ENCODE results near the gene IWS1.

IWS1 gene

DNA sequence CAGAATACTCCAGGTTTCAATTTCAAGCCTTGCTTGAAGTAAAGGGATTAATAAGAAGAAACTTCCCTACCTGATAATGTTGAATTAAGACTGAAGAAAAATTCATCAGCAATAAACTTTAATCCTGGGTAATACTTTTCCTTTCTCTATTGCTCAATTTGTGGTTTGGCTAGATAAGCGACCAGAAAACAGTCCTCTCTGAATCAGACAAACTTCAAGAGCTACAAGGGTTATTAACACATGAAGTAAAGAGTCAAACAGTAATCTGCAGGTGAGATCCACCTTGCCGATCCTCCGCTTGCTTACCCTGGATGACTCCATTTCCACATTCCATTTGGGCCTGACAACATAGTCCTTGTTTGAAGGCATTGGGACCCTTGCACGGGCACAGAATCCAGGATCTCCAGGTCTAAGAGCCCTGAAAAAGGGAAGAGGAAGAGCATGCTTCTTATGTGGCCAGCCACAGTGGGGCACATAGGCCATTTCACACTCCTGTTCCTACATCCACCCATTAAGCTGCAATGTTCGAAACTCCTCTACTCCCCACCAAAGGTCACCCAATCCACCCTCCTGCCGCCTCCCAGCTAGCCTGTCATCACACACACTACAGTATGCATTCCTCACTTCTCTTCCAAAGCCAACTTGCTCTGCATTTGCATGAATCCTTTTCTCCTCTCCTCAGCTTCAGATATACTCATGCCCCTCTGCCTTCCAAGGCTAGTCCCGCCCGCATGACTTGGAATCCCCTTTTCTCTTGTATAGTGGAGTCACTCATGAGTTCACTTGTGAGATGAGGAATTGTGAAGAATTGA lies 39.8 kb downstream of the IWS1 start:
- no peaks in the 10 kb centered on the region for H3K27me3 ChIP-seq (ENCODE audit: control insufficient read depth, insufficient read depth, low read length)
- H3K27ac ChIP-seq (ENCODE audit: low read depth, low read length): no peak overlapping the region
- H3K4me1 ChIP-seq (ENCODE audit: control insufficient read depth, insufficient read depth, low read length): peaks cover 10% of the 10 kb centered on the region
- peaks cover 93% of the 10 kb centered on the region for H3K36me3 ChIP-seq (ENCODE audit: control insufficient read depth, insufficient read depth, low read length)
- no peak overlapping the region for H3K9ac ChIP-seq (ENCODE audit: low read length)
- H3K9me3 ChIP-seq (ENCODE audit: control insufficient read depth, insufficient read depth, low read depth, low read length): no peaks in the 10 kb centered on the region
- H3K4me3 ChIP-seq (ENCODE audit: low read depth, low read length): no peak overlapping the region

DNA sequence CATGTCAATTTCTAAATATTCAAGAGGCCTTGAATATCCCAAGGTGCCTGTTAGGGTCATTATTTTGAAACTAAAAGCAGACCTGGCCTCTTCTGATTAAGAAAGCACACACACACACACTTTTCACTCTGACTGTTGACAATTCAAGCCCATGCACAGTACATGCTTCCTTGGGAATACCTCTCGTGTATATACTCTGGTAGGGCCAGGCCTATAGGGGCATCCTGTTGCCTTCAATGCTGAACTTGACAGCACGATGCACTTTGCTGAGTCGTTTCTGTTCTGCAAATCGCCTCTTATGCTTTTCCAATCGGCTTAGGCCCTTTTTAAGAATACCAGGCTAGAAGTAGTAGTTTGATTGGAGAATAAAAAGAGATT lies 40.6 kb downstream of the IWS1 start:
- H3K27me3 ChIP-seq (ENCODE audit: control insufficient read depth, insufficient read depth, low read length): no peaks in the 10 kb centered on the region
- peaks cover 18% of the 10 kb centered on the region for H3K4me1 ChIP-seq (ENCODE audit: control insufficient read depth, insufficient read depth, low read length)
- H3K27ac ChIP-seq (ENCODE audit: low read depth, low read length): no peak overlapping the region
- H3K4me3 ChIP-seq (ENCODE audit: low read depth, low read length): no peak overlapping the region
- H3K9me3 ChIP-seq (ENCODE audit: control insufficient read depth, insufficient read depth, low read depth, low read length): no peaks in the 10 kb centered on the region
- H3K9ac ChIP-seq (ENCODE audit: low read length): no peak overlapping the region
- H3K36me3 ChIP-seq (ENCODE audit: control insufficient read depth, insufficient read depth, low read length): peaks cover 93% of the 10 kb centered on the region

DNA sequence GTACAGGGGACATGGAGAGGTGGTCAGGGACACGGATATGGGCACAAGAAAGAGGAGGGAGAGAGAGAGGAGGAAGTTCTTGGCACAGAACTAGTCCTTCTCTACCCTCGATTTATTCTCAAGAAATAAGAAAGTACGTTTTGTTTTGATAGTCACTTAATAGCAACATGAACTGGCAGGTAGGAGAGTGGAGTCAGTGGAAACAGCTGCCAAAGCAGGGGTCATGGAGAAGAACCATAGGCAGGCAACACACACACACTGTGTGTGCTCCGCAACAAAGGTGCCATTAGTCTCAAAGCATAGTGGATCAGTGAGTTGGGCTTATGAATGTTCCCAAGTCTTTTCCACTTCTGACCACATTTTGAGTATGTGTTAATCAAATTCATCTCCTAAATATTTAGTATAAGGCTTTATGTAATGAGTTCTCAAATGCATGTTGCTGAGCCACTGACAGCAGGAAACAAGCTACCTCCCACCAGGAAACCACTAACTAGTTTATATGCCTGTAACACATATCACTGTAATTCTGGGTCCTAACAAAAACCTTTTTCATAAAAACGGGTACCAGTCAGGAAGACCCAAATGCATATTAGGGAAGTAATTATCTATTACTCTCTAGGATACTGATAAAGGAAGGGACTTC lies 41.1 kb downstream of the IWS1 start:
- Histone ChIP-seq H3K4me3 (ENCODE audit: low read depth, low read length) (no peak overlapping the region), H3K9ac (ENCODE audit: low read length) (no peak overlapping the region), H3K4me1 (ENCODE audit: control insufficient read depth, insufficient read depth, low read length) (peaks cover 23% of the 10 kb centered on the region), H3K27me3 (ENCODE audit: control insufficient read depth, insufficient read depth, low read length) (no peaks in the 10 kb centered on the region), H3K27ac (ENCODE audit: low read depth, low read length) (no peak overlapping the region), H3K9me3 (ENCODE audit: control insufficient read depth, insufficient read depth, low read depth, low read length) (no peaks in the 10 kb centered on the region), H3K36me3 (ENCODE audit: control insufficient read depth, insufficient read depth, low read length) (peaks cover 90% of the 10 kb centered on the region)

DNA sequence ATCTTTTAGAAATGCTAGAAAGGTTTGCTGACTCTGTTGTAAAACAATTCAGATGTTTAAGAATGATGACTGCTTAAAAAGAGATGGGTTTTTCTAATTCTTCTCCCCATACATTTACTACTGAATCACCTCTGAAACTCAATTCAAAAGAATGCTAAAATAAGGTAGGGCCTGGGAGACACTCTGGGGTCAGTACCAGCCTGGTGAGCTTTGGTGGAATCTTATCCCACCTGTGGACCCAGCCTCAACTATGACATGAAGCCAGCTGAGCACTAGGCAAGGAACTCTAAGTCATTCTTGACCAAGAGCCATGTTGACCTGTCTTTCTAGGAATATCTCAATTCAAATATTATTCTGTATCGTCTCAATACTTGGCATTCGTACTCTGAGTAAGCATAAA lies 44.3 kb downstream of the IWS1 start:
- H3K9ac ChIP-seq (ENCODE audit: low read length): no peak overlapping the region
- no peaks in the 10 kb centered on the region for H3K27me3 ChIP-seq (ENCODE audit: control insufficient read depth, insufficient read depth, low read length)
- peaks cover 60% of the 10 kb centered on the region for H3K36me3 ChIP-seq (ENCODE audit: control insufficient read depth, insufficient read depth, low read length)
- H3K4me1 ChIP-seq (ENCODE audit: control insufficient read depth, insufficient read depth, low read length): peaks cover 32% of the 10 kb centered on the region
- no peaks in the 10 kb centered on the region for H3K9me3 ChIP-seq (ENCODE audit: control insufficient read depth, insufficient read depth, low read depth, low read length)
- H3K4me3 ChIP-seq (ENCODE audit: low read depth, low read length): no peak overlapping the region
- no peak overlapping the region for H3K27ac ChIP-seq (ENCODE audit: low read depth, low read length)

DNA sequence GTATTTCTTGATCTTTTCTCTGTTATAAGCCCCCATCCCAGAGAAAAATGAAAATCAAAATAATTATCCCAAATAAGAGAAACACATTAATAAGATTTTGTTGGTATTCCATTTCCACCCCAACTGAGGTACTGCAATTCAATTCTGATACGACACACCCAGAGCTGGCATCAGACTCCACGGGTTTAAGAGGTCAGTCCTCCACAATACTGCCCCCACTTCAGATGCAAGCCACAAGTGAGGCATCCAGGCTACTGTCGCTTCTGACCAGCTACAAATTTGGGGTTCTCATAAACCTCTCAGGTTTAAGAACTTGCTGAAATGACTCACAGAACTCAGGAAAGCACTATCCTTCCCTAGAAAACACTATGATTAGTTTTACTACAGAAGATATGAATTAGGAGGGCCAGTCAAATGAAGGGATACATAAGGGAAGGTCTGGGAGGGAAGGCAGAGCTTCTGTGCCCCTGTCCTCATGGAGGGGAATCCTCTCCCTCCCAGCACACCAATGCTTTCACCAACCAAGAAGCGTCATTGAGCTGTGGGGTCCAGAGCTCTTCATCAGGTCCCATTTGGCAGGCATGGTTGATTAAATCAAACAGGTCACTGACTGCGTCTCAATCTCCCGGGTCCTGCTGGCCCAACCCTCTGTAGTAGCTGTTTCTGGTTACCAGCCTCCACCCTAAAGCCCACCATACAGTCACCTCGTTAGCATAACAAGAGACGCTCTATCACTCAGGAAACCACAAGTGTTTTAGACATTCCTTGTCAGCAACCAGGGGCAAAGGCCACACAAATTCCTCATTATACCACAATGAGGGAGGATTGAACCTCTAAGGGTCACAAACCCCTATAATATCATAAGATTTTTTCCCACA lies 46.2 kb downstream of the IWS1 start:
- H3K4me3 ChIP-seq (ENCODE audit: low read depth, low read length): peak overlapping the region; percentile 32
- peak overlapping the region; percentile 62 for H3K9ac ChIP-seq (ENCODE audit: low read length)
- H3K4me1 ChIP-seq (ENCODE audit: control insufficient read depth, insufficient read depth, low read length): peaks cover 32% of the 10 kb centered on the region
- no peaks in the 10 kb centered on the region; the same call in 1 of the 2 replicates for H3K9me3 ChIP-seq (ENCODE audit: control insufficient read depth, insufficient read depth, low read depth, low read length)
- H3K27ac ChIP-seq (ENCODE audit: low read depth, low read length): peak overlapping the region; percentile 81
- H3K27me3 ChIP-seq (ENCODE audit: control insufficient read depth, insufficient read depth, low read length): no peaks in the 10 kb centered on the region
- peaks cover 41% of the 10 kb centered on the region for H3K36me3 ChIP-seq (ENCODE audit: control insufficient read depth, insufficient read depth, low read length)

DNA sequence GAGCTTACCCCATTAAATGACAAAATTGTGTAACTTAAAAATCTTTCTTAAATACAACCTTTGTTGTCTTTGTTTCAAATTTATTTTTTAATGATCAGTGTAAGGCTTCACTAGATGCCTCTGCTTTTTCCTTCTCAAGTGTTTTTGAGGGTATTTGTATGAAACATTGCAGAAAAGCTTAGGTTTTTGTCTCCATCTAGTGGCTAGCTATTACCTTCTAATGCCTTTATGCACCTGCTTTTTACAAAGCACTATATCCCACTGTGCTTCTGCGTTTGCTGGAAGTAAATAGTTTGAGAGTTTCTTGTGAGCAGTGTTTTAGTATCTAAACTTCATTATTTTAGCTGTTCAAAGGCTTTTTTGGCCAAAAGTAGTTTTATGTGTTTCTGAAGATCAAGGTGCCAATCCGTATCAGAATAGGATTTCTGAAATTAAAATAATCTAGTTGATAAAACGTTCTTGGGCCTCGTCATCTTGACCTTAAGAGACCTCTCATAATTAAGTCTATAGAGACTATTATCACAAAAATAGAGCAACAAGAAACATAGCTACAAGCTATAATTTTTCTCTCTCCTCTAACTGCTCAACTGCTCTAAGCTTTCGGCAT lies 47.0 kb downstream of the IWS1 start:
- Histone ChIP-seq H3K9me3 (ENCODE audit: control insufficient read depth, insufficient read depth, low read depth, low read length) (no peaks in the 10 kb centered on the region; the same call in 1 of the 2 replicates), H3K36me3 (ENCODE audit: control insufficient read depth, insufficient read depth, low read length) (peaks cover 33% of the 10 kb centered on the region), H3K4me3 (ENCODE audit: low read depth, low read length) (no peak overlapping the region), H3K27me3 (ENCODE audit: control insufficient read depth, insufficient read depth, low read length) (no peaks in the 10 kb centered on the region), H3K9ac (ENCODE audit: low read length) (no peak overlapping the region), H3K27ac (ENCODE audit: low read depth, low read length) (no peak overlapping the region), H3K4me1 (ENCODE audit: control insufficient read depth, insufficient read depth, low read length) (peaks cover 32% of the 10 kb centered on the region)

DNA sequence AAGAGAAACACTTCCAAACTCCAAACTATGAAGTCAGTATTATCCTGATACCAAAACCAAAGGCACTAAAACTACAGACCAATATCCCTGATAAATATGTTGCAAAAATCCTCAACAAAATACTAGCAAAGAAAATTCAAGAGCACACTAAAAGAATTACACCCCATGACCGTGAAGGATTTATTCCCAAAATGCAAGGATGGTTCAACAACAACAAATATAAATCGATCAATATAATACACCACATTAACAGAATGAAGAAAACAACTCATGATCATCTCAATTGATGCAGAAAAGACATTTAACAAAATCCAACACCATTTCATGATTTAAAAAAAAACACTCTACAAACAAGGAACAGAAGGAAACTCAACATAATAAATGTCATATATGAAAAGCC lies 50.5 kb downstream of the IWS1 start:
- Histone ChIP-seq H3K27me3 (ENCODE audit: control insufficient read depth, insufficient read depth, low read length) (no peaks in the 10 kb centered on the region), H3K4me3 (ENCODE audit: low read depth, low read length) (no peak overlapping the region), H3K9ac (ENCODE audit: low read length) (no peak overlapping the region), H3K36me3 (ENCODE audit: control insufficient read depth, insufficient read depth, low read length) (peaks cover 3% of the 10 kb centered on the region), H3K9me3 (ENCODE audit: control insufficient read depth, insufficient read depth, low read depth, low read length) (no peaks in the 10 kb centered on the region; the same call in 1 of the 2 replicates), H3K27ac (ENCODE audit: low read depth, low read length) (no peak overlapping the region), H3K4me1 (ENCODE audit: control insufficient read depth, insufficient read depth, low read length) (peaks cover 15% of the 10 kb centered on the region)

DNA sequence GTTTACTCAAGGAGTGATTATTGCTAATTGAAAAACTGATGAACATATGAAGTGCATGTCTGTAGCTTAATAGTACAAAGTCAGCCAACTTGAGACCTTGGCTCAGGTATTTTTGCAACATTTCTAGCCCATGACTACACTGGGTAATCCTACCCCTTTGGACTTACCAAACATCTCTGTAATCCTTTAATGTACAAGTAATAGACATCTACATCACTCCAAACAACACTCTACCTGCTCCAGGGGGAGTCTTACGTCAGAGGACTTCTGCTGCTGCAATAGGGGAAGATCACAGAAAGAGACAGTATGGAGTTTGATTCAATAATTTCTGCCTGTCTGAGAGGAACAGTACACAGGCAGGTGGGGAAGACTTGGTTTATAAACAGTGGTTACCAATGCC lies 54.0 kb downstream of the IWS1 start:
- no peak overlapping the region for H3K9ac ChIP-seq (ENCODE audit: low read length)
- 0 out of 2 replicates have a peak, but pooled peaks cover 6% of the 10 kb centered on the region for H3K36me3 ChIP-seq (ENCODE audit: control insufficient read depth, insufficient read depth, low read length)
- no peak overlapping the region for H3K4me3 ChIP-seq (ENCODE audit: low read depth, low read length)
- no peaks in the 10 kb centered on the region for H3K27me3 ChIP-seq (ENCODE audit: control insufficient read depth, insufficient read depth, low read length)
- no peak overlapping the region for H3K27ac ChIP-seq (ENCODE audit: low read depth, low read length)
- H3K9me3 ChIP-seq (ENCODE audit: control insufficient read depth, insufficient read depth, low read depth, low read length): no peaks in the 10 kb centered on the region; the same call in 1 of the 2 replicates
- H3K4me1 ChIP-seq (ENCODE audit: control insufficient read depth, insufficient read depth, low read length): no peaks in the 10 kb centered on the region

DNA sequence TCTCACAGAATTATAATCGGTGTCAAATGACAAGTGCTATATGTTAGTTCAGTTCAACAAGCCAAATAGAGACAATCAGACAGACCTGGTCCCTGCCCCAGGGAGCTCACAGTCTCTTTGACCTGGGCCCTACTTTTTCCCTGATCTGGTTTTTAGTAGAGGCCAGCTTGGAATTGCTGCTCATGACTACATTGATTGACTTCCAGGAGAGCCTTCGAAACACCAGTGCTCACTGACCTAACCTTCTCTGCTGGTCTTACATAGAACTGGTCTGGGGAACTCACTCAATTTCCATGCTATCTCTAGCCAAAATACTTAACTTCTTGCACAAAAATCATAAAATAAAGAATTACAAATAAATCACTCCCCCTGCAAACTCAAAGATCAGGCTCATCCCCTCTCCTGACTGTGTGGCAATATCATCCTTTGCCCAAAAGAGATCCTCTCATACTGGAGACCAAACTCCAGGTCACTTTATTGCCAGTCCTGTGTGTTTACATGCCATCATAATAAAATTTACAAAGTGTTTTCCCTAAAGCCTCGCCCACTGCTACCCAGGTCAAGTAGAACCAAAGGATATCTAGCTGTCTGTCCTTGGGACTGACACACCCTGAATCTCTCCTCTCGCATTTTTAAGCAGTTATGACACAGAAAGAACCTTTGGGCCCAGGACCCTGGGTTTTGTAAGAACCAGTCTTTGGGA lies 54.9 kb downstream of the IWS1 start:
- H3K27me3 ChIP-seq (ENCODE audit: control insufficient read depth, insufficient read depth, low read length): no peaks in the 10 kb centered on the region
- no peaks in the 10 kb centered on the region for H3K4me1 ChIP-seq (ENCODE audit: control insufficient read depth, insufficient read depth, low read length)
- no peaks in the 10 kb centered on the region; the same call in 1 of the 2 replicates for H3K9me3 ChIP-seq (ENCODE audit: control insufficient read depth, insufficient read depth, low read depth, low read length)
- 0 out of 2 replicates have a peak, but pooled peaks cover 6% of the 10 kb centered on the region for H3K36me3 ChIP-seq (ENCODE audit: control insufficient read depth, insufficient read depth, low read length)
- H3K27ac ChIP-seq (ENCODE audit: low read depth, low read length): no peak overlapping the region
- no peak overlapping the region for H3K9ac ChIP-seq (ENCODE audit: low read length)
- no peak overlapping the region for H3K4me3 ChIP-seq (ENCODE audit: low read depth, low read length)

DNA sequence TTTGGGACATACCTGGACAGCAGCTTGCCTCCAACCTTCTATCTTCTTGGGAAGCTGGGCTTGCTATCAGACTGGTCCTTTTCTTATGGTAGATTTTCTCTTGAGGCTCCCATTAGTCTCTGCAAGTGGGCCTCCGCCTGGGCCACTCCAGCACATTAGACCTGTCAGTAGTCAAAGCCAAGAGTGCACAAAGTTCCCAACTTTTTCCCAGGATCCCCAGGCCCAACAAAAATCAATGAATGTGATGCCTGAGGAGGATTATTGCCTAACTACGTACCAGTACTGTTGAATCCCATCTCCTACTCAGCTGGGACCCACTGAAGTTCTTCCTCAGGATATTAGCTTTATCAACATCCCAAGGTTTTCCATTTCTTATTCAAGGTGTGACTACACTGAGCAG lies 56.3 kb downstream of the IWS1 start:
- Histone ChIP-seq H3K27me3 (ENCODE audit: control insufficient read depth, insufficient read depth, low read length) (no peaks in the 10 kb centered on the region), H3K36me3 (ENCODE audit: control insufficient read depth, insufficient read depth, low read length) (0 out of 2 replicates have a peak, but pooled peaks cover 6% of the 10 kb centered on the region), H3K27ac (ENCODE audit: low read depth, low read length) (no peak overlapping the region), H3K9ac (ENCODE audit: low read length) (no peak overlapping the region), H3K4me1 (ENCODE audit: control insufficient read depth, insufficient read depth, low read length) (peaks cover 4% of the 10 kb centered on the region), H3K4me3 (ENCODE audit: low read depth, low read length) (no peak overlapping the region), H3K9me3 (ENCODE audit: control insufficient read depth, insufficient read depth, low read depth, low read length) (no peaks in the 10 kb centered on the region)
